HEK293 (cell line): ENCODE data around the gene COL5A2.

ENCODE experiments used
- CTCF ChIA-PET: fragments of 350-600 bp; formaldehyde crosslinking; extraction: SDS; loops from one replicate; lab custom pipeline; 2021; ENCODE audit warnings: antibody characterized with exemption; lab: Yijun Ruan, JAX
- POLR2A ChIA-PET: fragments of 300-600 bp; formaldehyde crosslinking; extraction: SDS; loops from one replicate; lab custom pipeline; 2020; ENCODE audit warnings: antibody characterized with exemption, inconsistent platforms; lab: Yijun Ruan, JAX
- H3K27ac ChIP-seq: fragments of 200-500 bp; sonication (Bioruptor generic); 2 replicates; pipeline ENCODE4 v1.5.1; 2014; ENCODE audit warnings: low read depth, low read length, control low read depth, inconsistent platforms; ENCODE audit errors: extremely low read depth
- H3K36me3 ChIP-seq, 2 experiments: fragments of 200-500 bp in 1 of 2; sonication (Bioruptor generic) in 1 of 2; 1 replicate in 1 of 2; 2 replicates in 1 of 2; pipeline ENCODE4 v1.5.1; 2014 to 2017; ENCODE audit warnings: inconsistent platforms in 2 of 2, low read length in 2 of 2; ENCODE audit not compliant: control insufficient read depth in 2 of 2, insufficient read depth in 1 of 2
- H3K4me1 ChIP-seq: fragments of 200-500 bp; sonication (Bioruptor generic); 2 replicates; pipeline ENCODE4 v1.5.1; 2014; ENCODE audit warnings: mild to moderate bottlenecking, low read length, inconsistent platforms; ENCODE audit not compliant: control insufficient read depth, insufficient read depth
- H3K4me3 ChIP-seq: 2 replicates; pipeline ENCODE4 v1.5.1; 2011; ENCODE audit warnings: low read depth, mild to moderate bottlenecking, control low read depth, low read length, moderate library complexity
- H3K9me3 ChIP-seq: fragments of 200-500 bp; sonication (Bioruptor generic); 2 replicates; pipeline ENCODE4 v1.5.1; 2014; ENCODE audit warnings: low read depth, low read length, inconsistent platforms; ENCODE audit not compliant: control insufficient read depth, insufficient read depth
- FEZF1 ChIP-seq: fragments of 450-650 bp; formaldehyde crosslinking; IDR thresholded peaks from 2 replicates; pipeline ENCODE4 v1.5.1; 2016; ENCODE audit warnings: missing biosample characterization, missing genetic modification characterization
- GLI4 ChIP-seq: fragments of 450-650 bp; formaldehyde crosslinking; IDR thresholded peaks from 2 replicates; pipeline ENCODE4 v1.5.1; 2016; ENCODE audit warnings: missing biosample characterization, missing genetic modification characterization
- HOXD13 ChIP-seq: sonication (generic); formaldehyde crosslinking; IDR thresholded peaks from 2 replicates; pipeline ENCODE4 v1.8.0; 2022; ENCODE audit warnings: missing genetic modification reagents, borderline replicate concordance
- KLF9 ChIP-seq: fragments of 450-650 bp; formaldehyde crosslinking; IDR thresholded peaks from 2 replicates; pipeline ENCODE4 v1.5.1; 2016; ENCODE audit warnings: missing biosample characterization, missing genetic modification characterization, low read depth
- MEIS1 ChIP-seq: sonication (generic); formaldehyde crosslinking; IDR thresholded peaks from 2 replicates; pipeline ENCODE4 v1.8.1; 2022; ENCODE audit warnings: missing genetic modification reagents, mild to moderate bottlenecking, borderline replicate concordance
- MYNN ChIP-seq: fragments of 450-650 bp; formaldehyde crosslinking; IDR thresholded peaks from 2 replicates; pipeline ENCODE4 v1.5.1; 2016; ENCODE audit warnings: missing biosample characterization, missing genetic modification characterization, borderline replicate concordance
- OVOL3 ChIP-seq: fragments of 450-650 bp; formaldehyde crosslinking; IDR thresholded peaks from 2 replicates; pipeline ENCODE4 v1.5.1; 2016; ENCODE audit warnings: missing biosample characterization, missing genetic modification characterization
- YY2 ChIP-seq: fragments of 450-650 bp; formaldehyde crosslinking; IDR thresholded peaks from 2 replicates; pipeline ENCODE4 v1.5.1; 2016; ENCODE audit warnings: missing biosample characterization, missing genetic modification characterization
- ZFHX2 ChIP-seq: fragments of 450-650 bp; formaldehyde crosslinking; conservative IDR thresholded peaks from 2 replicates; pipeline ENCODE4 v1.5.1; 2016; ENCODE audit warnings: missing biosample characterization, missing genetic modification characterization
- ZIC2 ChIP-seq: fragments of 450-650 bp; formaldehyde crosslinking; IDR thresholded peaks from 2 replicates; pipeline ENCODE4 v1.5.1; 2016; ENCODE audit warnings: missing biosample characterization, missing genetic modification characterization
- ZNF239 ChIP-seq: fragments of 450-650 bp; formaldehyde crosslinking; IDR thresholded peaks from 2 replicates; pipeline ENCODE4 v1.5.1; 2016; ENCODE audit warnings: missing biosample characterization, missing genetic modification characterization
- ZNF24 ChIP-seq: fragments of 450-650 bp; formaldehyde crosslinking; IDR thresholded peaks from 2 replicates; pipeline ENCODE4 v1.5.1; 2016; ENCODE audit warnings: missing biosample characterization, missing genetic modification characterization
- ZNF48 ChIP-seq: fragments of 450-650 bp; formaldehyde crosslinking; IDR thresholded peaks from 2 replicates; pipeline ENCODE4 v1.5.1; 2016; ENCODE audit warnings: missing biosample characterization, missing genetic modification characterization
- ZNF501 ChIP-seq: fragments of 450-650 bp; formaldehyde crosslinking; IDR thresholded peaks from 2 replicates; pipeline ENCODE4 v1.5.1; 2016; ENCODE audit warnings: missing biosample characterization, missing genetic modification characterization
- ZNF596 ChIP-seq: fragments of 450-650 bp; IDR thresholded peaks from 2 replicates; pipeline ENCODE4 v1.5.0; 2018; ENCODE audit warnings: missing biosample characterization, mild to moderate bottlenecking, missing genetic modification characterization, moderate library complexity
- ZNF621 ChIP-seq: fragments of 450-650 bp; formaldehyde crosslinking; IDR thresholded peaks from 2 replicates; pipeline ENCODE4 v1.5.1; 2017; ENCODE audit warnings: missing biosample characterization, missing genetic modification characterization
- TF ChIP-seq, protein P1 (sequence below): fragments of 450-650 bp; formaldehyde crosslinking; IDR thresholded peaks from 2 replicates; pipeline ENCODE4 v1.5.1; 2016; ENCODE audit warnings: missing biosample characterization, missing genetic modification characterization, low read depth
- TF ChIP-seq, protein P2 (sequence below): fragments of 450-650 bp; formaldehyde crosslinking; IDR thresholded peaks from 2 replicates; pipeline ENCODE4 v1.5.1; 2016; ENCODE audit warnings: missing biosample characterization, missing genetic modification characterization
- TF ChIP-seq, protein P3 (sequence below): fragments of 450-650 bp; formaldehyde crosslinking; IDR thresholded peaks from 2 replicates; pipeline ENCODE4 v1.5.1; 2016; ENCODE audit warnings: missing biosample characterization, missing genetic modification characterization
- TF ChIP-seq, protein P4 (sequence below): fragments of 450-650 bp; formaldehyde crosslinking; IDR thresholded peaks from 2 replicates; pipeline ENCODE4 v1.5.1; 2016; ENCODE audit warnings: missing biosample characterization, missing genetic modification characterization
- TF ChIP-seq, protein P5 (sequence below): fragments of 450-650 bp; formaldehyde crosslinking; conservative IDR thresholded peaks from 2 replicates; pipeline ENCODE4 v1.5.1; 2016; ENCODE audit warnings: low read depth, missing biosample characterization, missing genetic modification characterization
- TF ChIP-seq, protein P6 (sequence below): fragments of 450-650 bp; formaldehyde crosslinking; IDR thresholded peaks from 2 replicates; pipeline ENCODE4 v1.5.1; 2017; ENCODE audit warnings: missing biosample characterization, missing genetic modification characterization

COL5A2 gene

DNA sequence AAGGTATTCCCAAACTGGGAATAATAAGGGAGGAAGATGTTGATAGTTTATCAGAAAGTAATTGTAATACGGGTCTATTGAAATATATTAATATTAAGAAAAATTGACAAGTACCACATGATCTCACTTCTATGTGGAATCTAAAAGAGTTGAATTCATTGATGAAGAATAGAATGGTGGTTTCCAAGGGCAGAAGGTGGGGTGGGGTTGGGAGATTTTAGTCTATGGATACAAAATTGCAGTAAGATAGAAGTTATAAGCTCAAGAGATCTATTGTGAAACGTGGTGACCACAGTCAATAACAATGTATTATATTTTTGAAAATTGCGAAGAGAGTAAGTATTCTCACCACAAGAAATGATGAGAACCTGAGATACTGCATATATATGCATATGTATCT is 166.5 kb downstream of the COL5A2 start:
- ChIA-PET CTCF (interaction anchor here (0.6 kb wide), 1 partner anchor 20 kb away, joined by 3 read pairs; no protein-coding TSS in a partner anchor), POLR2A (no interaction called here)
- TF ChIP-seq, protein P1, sequence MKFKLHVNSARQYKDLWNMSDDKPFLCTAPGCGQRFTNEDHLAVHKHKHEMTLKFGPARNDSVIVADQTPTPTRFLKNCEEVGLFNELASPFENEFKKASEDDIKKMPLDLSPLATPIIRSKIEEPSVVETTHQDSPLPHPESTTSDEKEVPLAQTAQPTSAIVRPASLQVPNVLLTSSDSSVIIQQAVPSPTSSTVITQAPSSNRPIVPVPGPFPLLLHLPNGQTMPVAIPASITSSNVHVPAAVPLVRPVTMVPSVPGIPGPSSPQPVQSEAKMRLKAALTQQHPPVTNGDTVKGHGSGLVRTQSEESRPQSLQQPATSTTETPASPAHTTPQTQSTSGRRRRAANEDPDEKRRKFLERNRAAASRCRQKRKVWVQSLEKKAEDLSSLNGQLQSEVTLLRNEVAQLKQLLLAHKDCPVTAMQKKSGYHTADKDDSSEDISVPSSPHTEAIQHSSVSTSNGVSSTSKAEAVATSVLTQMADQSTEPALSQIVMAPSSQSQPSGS (tag by site-specific recombination), result no peak
- TF ChIP-seq ZNF621 (tag by site-specific recombination) (no peak), ZFHX2 (no peak), ZNF596 (no peak)
- TF ChIP-seq, protein P2, sequence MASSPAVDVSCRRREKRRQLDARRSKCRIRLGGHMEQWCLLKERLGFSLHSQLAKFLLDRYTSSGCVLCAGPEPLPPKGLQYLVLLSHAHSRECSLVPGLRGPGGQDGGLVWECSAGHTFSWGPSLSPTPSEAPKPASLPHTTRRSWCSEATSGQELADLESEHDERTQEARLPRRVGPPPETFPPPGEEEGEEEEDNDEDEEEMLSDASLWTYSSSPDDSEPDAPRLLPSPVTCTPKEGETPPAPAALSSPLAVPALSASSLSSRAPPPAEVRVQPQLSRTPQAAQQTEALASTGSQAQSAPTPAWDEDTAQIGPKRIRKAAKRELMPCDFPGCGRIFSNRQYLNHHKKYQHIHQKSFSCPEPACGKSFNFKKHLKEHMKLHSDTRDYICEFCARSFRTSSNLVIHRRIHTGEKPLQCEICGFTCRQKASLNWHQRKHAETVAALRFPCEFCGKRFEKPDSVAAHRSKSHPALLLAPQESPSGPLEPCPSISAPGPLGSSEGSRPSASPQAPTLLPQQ (tag by site-specific recombination), result no peak
- TF ChIP-seq, protein P3, sequence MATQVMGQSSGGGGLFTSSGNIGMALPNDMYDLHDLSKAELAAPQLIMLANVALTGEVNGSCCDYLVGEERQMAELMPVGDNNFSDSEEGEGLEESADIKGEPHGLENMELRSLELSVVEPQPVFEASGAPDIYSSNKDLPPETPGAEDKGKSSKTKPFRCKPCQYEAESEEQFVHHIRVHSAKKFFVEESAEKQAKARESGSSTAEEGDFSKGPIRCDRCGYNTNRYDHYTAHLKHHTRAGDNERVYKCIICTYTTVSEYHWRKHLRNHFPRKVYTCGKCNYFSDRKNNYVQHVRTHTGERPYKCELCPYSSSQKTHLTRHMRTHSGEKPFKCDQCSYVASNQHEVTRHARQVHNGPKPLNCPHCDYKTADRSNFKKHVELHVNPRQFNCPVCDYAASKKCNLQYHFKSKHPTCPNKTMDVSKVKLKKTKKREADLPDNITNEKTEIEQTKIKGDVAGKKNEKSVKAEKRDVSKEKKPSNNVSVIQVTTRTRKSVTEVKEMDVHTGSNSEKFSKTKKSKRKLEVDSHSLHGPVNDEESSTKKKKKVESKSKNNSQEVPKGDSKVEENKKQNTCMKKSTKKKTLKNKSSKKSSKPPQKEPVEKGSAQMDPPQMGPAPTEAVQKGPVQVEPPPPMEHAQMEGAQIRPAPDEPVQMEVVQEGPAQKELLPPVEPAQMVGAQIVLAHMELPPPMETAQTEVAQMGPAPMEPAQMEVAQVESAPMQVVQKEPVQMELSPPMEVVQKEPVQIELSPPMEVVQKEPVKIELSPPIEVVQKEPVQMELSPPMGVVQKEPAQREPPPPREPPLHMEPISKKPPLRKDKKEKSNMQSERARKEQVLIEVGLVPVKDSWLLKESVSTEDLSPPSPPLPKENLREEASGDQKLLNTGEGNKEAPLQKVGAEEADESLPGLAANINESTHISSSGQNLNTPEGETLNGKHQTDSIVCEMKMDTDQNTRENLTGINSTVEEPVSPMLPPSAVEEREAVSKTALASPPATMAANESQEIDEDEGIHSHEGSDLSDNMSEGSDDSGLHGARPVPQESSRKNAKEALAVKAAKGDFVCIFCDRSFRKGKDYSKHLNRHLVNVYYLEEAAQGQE (tag by site-specific recombination), result no peak
- H3K36me3 ChIP-seq, result no peaks in the 10 kb centered on the region
- no peak overlapping the region for H3K27ac ChIP-seq
- no peaks in the 10 kb centered on the region for H3K9me3 ChIP-seq
- no peaks in the 10 kb centered on the region for H3K4me1 ChIP-seq
- H3K4me3 ChIP-seq, result no peak overlapping the region

DNA sequence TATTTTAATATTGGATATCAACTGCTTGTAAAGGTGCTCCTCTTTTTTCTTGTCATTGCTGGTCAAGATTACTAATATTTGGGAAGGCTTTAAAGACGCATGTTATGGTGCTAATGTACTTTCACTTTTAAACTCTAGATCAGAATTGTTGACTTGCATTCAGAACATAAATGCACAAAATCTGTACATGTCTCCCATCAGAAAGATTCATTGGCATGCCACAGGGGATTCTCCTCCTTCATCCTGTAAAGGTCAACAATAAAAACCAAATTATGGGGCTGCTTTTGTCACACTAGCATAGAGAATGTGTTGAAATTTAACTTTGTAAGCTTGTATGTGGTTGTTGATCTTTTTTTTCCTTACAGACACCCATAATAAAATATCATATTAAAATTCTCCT is 167.2 kb downstream of the COL5A2 start:
- ChIA-PET CTCF (no interaction called here), POLR2A (no interaction called here)
- Histone ChIP-seq H3K9me3 (no peaks in the 10 kb centered on the region), H3K4me3 (no peak overlapping the region), H3K27ac (no peak overlapping the region), H3K4me1 (no peaks in the 10 kb centered on the region), H3K36me3 (no peaks in the 10 kb centered on the region)
- TF ChIP-seq KLF9 (tag by site-specific recombination), result no peak
- no peak for TF ChIP-seq ZNF596
- TF ChIP-seq, protein P2 (tag by site-specific recombination), result no peak
- no peak for TF ChIP-seq ZNF239 (tag by site-specific recombination)
- TF ChIP-seq, protein P4, sequence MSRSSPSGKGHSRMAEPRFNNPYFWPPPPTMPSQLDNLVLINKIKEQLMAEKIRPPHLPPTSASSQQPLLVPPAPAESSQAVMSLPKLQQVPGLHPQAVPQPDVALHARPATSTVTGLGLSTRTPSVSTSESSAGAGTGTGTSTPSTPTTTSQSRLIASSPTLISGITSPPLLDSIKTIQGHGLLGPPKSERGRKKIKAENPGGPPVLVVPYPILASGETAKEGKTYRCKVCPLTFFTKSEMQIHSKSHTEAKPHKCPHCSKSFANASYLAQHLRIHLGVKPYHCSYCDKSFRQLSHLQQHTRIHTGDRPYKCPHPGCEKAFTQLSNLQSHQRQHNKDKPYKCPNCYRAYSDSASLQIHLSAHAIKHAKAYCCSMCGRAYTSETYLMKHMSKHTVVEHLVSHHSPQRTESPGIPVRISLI (tag by site-specific recombination), result no peak
- TF ChIP-seq MYNN, result no peak
- no peak for TF ChIP-seq GLI4 (tag by site-specific recombination)
- no peak for TF ChIP-seq ZNF24 (tag by site-specific recombination)
- no peak for TF ChIP-seq FEZF1 (tag by site-specific recombination)
- TF ChIP-seq, protein P5, sequence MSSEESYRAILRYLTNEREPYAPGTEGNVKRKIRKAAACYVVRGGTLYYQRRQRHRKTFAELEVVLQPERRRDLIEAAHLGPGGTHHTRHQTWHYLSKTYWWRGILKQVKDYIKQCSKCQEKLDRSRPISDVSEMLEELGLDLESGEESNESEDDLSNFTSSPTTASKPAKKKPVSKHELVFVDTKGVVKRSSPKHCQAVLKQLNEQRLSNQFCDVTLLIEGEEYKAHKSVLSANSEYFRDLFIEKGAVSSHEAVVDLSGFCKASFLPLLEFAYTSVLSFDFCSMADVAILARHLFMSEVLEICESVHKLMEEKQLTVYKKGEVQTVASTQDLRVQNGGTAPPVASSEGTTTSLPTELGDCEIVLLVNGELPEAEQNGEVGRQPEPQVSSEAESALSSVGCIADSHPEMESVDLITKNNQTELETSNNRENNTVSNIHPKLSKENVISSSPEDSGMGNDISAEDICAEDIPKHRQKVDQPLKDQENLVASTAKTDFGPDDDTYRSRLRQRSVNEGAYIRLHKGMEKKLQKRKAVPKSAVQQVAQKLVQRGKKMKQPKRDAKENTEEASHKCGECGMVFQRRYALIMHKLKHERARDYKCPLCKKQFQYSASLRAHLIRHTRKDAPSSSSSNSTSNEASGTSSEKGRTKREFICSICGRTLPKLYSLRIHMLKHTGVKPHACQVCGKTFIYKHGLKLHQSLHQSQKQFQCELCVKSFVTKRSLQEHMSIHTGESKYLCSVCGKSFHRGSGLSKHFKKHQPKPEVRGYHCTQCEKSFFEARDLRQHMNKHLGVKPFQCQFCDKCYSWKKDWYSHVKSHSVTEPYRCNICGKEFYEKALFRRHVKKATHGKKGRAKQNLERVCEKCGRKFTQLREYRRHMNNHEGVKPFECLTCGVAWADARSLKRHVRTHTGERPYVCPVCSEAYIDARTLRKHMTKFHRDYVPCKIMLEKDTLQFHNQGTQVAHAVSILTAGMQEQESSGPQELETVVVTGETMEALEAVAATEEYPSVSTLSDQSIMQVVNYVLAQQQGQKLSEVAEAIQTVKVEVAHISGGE (tag by site-specific recombination), result no peak
- TF ChIP-seq MEIS1, result no peak
- TF ChIP-seq HOXD13 (CRISPR knock-in tag), result no peak
- TF ChIP-seq ZNF48 (tag by site-specific recombination), result no peak
- TF ChIP-seq OVOL3, result no peak
- no peak for TF ChIP-seq ZNF501 (tag by site-specific recombination)
- no peak for TF ChIP-seq YY2 (tag by site-specific recombination)
- TF ChIP-seq ZIC2, result no peak
- TF ChIP-seq, protein P6, sequence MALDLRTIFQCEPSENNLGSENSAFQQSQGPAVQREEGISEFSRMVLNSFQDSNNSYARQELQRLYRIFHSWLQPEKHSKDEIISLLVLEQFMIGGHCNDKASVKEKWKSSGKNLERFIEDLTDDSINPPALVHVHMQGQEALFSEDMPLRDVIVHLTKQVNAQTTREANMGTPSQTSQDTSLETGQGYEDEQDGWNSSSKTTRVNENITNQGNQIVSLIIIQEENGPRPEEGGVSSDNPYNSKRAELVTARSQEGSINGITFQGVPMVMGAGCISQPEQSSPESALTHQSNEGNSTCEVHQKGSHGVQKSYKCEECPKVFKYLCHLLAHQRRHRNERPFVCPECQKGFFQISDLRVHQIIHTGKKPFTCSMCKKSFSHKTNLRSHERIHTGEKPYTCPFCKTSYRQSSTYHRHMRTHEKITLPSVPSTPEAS (tag by site-specific recombination), result no peak
